VCaP (cell line): Measurements from ENCODE around the gene BFSP2.
"Not testable (repeated sequence)": the region's sequence is repeated elsewhere in the genome, so short reads cannot be mapped to it uniquely, and the experiment has no call there.

Source experiments
- H3K27ac ChIP-seq: fragments of 450-650 bp; 2 replicates; pipeline ENCODE4 v1.5.1; 2017
- TF ChIP-seq, protein P1 (sequence below): fragments of 450-650 bp; conservative IDR thresholded peaks from 2 replicates; pipeline ENCODE4 v1.5.1; 2017; ENCODE audit warnings: mild to moderate bottlenecking, moderate library complexity

The BFSP2 gene

DNA sequence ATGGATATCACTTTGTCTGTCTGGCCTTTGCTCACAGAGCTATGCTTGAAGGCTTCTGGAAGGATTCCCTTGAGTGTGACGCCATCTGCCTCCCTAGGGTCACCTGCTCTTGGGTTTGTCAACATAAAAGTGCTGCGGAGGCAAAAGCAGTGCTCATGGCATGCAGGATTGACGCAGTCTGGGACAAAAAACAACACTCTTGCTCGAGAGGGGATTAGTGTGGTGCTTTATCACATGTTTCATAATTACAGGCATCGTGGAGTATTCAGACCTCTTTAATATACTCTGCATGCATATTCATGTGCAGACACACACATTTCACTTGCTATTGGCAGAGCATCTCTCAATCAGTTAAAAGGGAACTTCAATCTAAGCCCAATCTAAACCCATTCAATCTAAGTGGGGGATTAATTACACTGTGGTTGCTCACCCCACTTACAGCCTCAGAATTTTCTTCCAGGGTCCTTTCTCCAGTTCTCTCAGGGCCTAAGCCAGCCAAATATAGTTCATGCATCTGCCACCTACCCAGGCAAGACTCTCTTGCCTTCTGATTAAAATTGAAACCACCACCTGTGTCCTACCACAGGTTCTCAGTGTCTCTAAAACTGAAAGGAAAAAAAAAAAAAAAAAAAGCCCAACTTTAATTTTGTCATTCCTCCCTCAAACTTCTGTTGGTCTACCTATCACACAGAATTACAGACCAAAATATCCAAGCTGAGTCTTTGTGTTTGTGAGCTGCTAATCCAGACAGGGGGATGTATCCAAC lies 75.6 kb downstream of the BFSP2 start:
- no peak overlapping the region for H3K27ac ChIP-seq
- TF ChIP-seq, protein P1, sequence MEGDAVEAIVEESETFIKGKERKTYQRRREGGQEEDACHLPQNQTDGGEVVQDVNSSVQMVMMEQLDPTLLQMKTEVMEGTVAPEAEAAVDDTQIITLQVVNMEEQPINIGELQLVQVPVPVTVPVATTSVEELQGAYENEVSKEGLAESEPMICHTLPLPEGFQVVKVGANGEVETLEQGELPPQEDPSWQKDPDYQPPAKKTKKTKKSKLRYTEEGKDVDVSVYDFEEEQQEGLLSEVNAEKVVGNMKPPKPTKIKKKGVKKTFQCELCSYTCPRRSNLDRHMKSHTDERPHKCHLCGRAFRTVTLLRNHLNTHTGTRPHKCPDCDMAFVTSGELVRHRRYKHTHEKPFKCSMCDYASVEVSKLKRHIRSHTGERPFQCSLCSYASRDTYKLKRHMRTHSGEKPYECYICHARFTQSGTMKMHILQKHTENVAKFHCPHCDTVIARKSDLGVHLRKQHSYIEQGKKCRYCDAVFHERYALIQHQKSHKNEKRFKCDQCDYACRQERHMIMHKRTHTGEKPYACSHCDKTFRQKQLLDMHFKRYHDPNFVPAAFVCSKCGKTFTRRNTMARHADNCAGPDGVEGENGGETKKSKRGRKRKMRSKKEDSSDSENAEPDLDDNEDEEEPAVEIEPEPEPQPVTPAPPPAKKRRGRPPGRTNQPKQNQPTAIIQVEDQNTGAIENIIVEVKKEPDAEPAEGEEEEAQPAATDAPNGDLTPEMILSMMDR: no peak

DNA sequence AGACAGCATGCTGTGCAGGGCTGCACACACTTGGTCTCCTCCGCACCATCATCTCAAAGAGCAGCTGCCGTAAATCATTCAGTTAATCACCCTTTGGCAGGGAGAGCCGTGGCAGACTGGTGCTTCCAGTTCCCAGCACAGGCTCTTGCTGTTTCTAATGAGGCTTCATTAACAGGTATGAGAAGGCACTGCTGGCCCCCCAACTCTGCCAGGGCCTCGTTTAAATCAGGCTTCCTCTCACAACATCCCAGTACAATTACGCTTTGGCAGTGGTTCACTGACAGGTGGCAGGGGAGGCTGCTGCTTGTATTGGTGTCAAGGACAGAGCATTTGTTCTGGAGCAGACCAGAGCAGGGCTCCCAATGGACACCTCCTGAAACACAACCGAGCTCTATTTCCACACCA lies 77.1 kb downstream of the BFSP2 start:
- TF ChIP-seq, protein P1: no peak
- no peak overlapping the region for H3K27ac ChIP-seq

DNA sequence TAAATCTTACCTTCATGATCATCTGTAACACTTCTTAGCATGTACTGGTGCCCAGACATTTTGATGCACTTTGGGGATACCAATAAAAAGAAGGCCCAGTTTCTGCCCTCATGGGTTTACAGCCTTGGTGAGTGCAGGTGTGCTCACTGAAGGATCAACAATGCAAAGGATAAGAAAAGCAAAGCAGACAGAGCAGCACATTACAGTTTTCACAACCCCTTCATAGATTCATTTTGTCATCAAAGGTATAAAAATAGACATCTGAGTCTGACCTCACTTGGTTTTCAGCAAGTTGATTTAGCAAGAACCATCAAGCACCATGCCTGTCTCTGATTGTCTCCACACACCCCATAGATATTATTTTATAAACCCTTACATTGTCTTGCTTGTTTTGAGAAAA lies 77.6 kb downstream of the BFSP2 start:
- TF ChIP-seq, protein P1: no peak
- no peak overlapping the region for H3K27ac ChIP-seq

DNA sequence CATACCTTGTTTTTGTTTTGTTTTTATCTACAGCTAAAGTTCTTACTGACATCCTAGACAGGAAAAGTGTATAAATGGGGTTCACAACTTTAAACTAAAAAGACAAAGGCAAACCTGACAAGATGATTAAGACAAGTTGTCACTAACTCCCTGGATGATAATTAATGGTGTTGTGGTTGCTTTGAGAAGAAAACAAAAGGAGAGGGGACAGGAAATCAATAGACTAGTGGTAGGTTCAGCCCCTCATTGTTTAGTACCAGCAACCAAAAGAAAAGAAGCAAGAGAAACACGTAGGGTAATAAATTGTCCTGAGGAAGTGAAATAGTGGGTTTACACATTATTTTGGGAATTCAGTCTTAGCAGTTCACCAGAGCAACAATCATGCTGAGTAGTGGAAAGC lies 78.8 kb downstream of the BFSP2 start:
- TF ChIP-seq, protein P1: no peak
- no peak overlapping the region for H3K27ac ChIP-seq

DNA sequence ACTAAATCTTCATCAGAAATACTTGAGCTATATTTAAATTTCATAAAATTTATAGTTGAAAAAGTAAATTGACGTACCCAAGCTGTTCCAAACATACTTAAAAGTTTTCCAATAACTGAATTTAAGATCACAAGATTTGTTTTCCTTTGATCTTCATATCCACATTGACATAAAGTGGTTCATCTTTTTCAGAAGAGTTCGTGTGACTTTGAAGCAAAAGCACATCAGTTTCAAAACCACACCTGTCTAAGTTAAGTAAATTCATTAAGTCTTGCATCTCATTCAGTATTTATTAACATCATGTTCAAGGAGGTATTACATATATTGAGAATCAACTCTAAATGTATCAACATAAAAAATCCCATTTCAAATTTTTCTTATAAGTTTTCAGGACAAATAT lies 79.5 kb downstream of the BFSP2 start:
- H3K27ac ChIP-seq: no peak overlapping the region
- TF ChIP-seq, protein P1: no peak

DNA sequence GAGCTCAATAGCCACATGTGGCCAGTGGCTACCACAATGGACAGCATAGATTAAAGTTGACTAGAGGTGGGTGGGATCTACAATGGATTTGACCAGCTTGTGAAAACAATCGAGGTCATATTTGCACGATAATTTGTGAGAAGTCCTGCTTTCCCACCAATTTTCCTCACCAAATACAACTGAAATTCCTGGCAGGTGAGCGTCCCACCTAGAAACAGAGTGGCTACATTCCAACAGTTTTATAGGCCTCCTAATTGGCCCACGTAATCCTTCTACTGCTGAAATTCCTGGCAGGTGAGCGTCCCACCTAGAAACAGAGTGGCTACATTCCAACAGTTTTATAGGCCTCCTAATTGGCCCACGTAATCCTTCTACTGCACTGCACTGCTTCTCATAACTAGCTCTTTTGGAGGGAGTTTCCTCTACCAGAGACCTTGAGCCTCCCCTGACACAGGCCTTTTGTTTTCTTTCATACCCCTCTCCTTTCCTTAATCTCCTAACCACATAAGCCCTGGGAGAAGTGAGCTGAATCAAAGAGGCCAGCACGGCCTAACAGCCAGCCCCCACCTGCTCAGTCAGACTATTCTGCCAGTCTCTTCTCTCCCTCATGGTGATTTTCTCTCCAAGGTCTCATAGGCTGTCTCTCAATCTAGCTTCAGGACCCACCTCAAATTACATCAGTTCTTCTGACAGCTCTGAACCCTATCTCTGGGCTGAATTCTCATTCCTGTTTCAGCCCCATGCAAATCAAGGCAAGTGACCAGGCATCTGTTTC lies 80.2 kb downstream of the BFSP2 start:
- no peak overlapping the region for H3K27ac ChIP-seq
- TF ChIP-seq, protein P1: no peak

DNA sequence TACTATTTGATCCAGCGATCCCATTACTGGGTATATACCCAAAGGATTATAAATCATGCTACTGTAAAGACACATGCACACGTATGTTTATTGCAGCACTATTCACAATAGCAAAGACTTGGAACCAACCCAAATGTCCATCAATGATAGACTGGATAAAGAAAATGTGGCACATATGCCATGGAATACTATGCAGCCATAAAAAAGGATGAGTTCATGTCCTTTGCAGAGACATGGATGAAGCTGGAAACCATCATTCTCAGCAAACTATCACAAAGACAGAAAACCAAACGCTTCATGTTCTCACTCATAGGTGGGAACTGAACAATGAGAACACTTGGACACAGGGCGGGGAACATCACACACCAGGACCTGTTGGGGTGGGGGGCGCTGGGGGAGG lies 82.6 kb downstream of the BFSP2 start:
- not testable (repeated sequence) for H3K27ac ChIP-seq

DNA sequence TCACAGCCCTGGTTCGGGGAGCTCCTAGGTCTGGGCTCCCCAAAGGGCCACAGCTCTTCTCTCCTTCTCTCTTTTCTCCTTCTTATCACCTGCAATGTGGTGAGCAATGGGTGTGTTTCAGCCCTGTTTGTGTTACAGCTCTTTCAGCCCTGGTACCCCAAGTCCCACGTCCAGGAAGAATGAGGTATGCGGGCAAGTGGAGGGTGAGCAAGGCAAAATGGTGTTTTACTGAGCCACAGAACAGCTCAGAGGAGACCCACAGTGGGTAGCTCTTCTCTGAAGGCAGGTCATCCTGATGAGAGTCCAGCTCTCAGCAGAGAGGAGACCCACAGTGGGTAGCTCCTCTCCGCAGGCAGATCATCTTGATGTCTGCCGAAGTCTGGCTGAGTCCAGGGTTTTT lies 86.8 kb downstream of the BFSP2 start:
- H3K27ac ChIP-seq: no peak overlapping the region

More for the DNA sequence above, 86.8 kb downstream of the BFSP2 start:
- TF ChIP-seq, protein P1: no peak
